Endothelial cell of umbilical vein (primary cell): ENCODE data around the gene CLRN3.

Experiments used
- POLR2A ChIP-seq: IDR thresholded peaks from 2 replicates; pipeline ENCODE4 v1.6.1; 2012; ENCODE audit warnings: low read depth, mild to moderate bottlenecking, control low read depth, low read length
- POLR2AphosphoS5 ChIP-seq: IDR thresholded peaks from 2 replicates; pipeline ENCODE4 v1.6.1; 2012; ENCODE audit warnings: low read depth, mild to moderate bottlenecking, control low read depth, low read length, moderate library complexity; ENCODE audit not compliant: insufficient read depth
- TF ChIP-seq, protein P1 (sequence below): IDR thresholded peaks from 2 replicates; pipeline ENCODE4 v1.6.1; 2011; ENCODE audit not compliant: insufficient read depth, insufficient read length
- TF ChIP-seq, protein P2 (sequence below), 2 donors: IDR thresholded peaks; 1 replicate in 1 of 2; 2 replicates in 1 of 2; pipeline ENCODE4 v1.5.1; 2011; ENCODE audit warnings: low read length in 2 of 2, mild to moderate bottlenecking in 2 of 2, moderate library complexity in 2 of 2, control low read depth in 1 of 2, inconsistent platforms in 1 of 2, low read depth in 1 of 2; ENCODE audit not compliant: insufficient read depth in 1 of 2; ENCODE audit errors: extremely low read depth in 1 of 2

DNA sequence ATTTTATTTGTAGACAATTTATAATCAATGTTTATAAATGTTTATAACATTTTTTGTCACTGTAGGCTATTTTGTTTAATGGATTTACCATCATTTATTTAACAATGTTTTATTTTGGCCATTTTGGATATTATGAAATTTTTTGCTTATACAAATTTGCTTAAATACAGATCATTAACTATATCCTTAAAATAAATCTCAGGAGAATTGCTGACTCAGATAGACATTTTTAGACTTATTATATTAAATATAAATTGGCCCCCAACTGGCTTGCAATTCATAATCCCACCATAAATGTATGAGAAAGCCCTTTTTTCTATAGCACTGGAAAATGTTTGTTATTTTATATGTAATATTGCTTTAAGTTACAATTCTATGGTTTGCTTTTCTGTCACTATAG, 3.8 kb upstream of the CLRN3 start:
- TF ChIP-seq, protein P1, sequence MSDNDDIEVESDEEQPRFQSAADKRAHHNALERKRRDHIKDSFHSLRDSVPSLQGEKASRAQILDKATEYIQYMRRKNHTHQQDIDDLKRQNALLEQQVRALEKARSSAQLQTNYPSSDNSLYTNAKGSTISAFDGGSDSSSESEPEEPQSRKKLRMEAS = no peak
- TF ChIP-seq, protein P2, sequence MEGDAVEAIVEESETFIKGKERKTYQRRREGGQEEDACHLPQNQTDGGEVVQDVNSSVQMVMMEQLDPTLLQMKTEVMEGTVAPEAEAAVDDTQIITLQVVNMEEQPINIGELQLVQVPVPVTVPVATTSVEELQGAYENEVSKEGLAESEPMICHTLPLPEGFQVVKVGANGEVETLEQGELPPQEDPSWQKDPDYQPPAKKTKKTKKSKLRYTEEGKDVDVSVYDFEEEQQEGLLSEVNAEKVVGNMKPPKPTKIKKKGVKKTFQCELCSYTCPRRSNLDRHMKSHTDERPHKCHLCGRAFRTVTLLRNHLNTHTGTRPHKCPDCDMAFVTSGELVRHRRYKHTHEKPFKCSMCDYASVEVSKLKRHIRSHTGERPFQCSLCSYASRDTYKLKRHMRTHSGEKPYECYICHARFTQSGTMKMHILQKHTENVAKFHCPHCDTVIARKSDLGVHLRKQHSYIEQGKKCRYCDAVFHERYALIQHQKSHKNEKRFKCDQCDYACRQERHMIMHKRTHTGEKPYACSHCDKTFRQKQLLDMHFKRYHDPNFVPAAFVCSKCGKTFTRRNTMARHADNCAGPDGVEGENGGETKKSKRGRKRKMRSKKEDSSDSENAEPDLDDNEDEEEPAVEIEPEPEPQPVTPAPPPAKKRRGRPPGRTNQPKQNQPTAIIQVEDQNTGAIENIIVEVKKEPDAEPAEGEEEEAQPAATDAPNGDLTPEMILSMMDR (IDR thresholded peaks at IDR 0.05; ENCODE audit: extremely low read depth in 1 of 2, insufficient read depth in 1 of 2, low read depth in 1 of 2, low read length in 2 of 2) = no peak
- TF ChIP-seq POLR2A (no peak), POLR2AphosphoS5 (no peak)
